ENCODE data around the gene P3H2. TPM values are rescaled to one million over a fixed set of nuclear protein-coding genes. Genes with fewer than 3 reads are reported as not detected.

P3H2 gene
- total RNA-seq, 1 experiment from 2014 or later, result 0.76 TPM

GRCh38 chr3:189975391-189975990 lies 145.2 kb downstream of the P3H2 start:
- no peaks in the 10 kb centered on the region for H4K20me1 ChIP-seq (ENCODE audit: insufficient read depth)
- H3K9me2 ChIP-seq (ENCODE audit: insufficient read depth), result no peaks in the 10 kb centered on the region
- ATAC-seq (no peak), DNase-seq (ENCODE audit: low read depth, low spot score) (no peak)
- no peak overlapping the region for H3K27ac ChIP-seq (ENCODE audit: low read depth, low read length)
- ChIA-PET CTCF (no interaction called here), RAD21 (ENCODE audit: low non-redundant PET in 1 of 2, low total read pairs in 2 of 2, uncharacterized antibody in 2 of 2, unreplicated experiment in 2 of 2) (no interaction called here), POLR2A (no interaction called here)
- H3K4me3 ChIP-seq (replicated peaks in 1 of 2; ENCODE audit: low read depth in 1 of 2, low read length in 2 of 2), result no peak overlapping the region
- no peaks in the 10 kb centered on the region for H3K36me3 ChIP-seq (ENCODE audit: control insufficient read depth in 1 of 2, insufficient read depth in 2 of 2, low read length in 2 of 2)
- H3K4me1 ChIP-seq (ENCODE audit: control insufficient read depth in 1 of 2, insufficient read depth in 2 of 2, low read length in 2 of 2), result no peaks in the 10 kb centered on the region
- H3K4me2 ChIP-seq (ENCODE audit: low read length), result no peak overlapping the region
- H3K9ac ChIP-seq (ENCODE audit: low read length), result no peak overlapping the region
- intact Hi-C loops (cut with micrococcal nuclease), result no loop called here
- no peaks in the 10 kb centered on the region for H3K9me3 ChIP-seq (ENCODE audit: control insufficient read depth in 1 of 2, insufficient read depth in 1 of 2, low read depth in 1 of 2, low read length in 2 of 2)
- no TSS peak for BruUV-seq (replicated peaks)
- H2AFZ ChIP-seq (ENCODE audit: low read depth, low read length, poor library complexity, severe bottlenecking), result no peak overlapping the region
- no peaks in the 10 kb centered on the region for H3K27me3 ChIP-seq (ENCODE audit: insufficient read depth, low read length)
- H3K79me2 ChIP-seq (ENCODE audit: insufficient read depth, low read length), result no peaks in the 10 kb centered on the region
- TF ChIP-seq ZNF274 (IDR thresholded peaks at IDR 0.05; ENCODE audit: low read depth, low read length), result no peak
- TF ChIP-seq POLR2AphosphoS5 (IDR thresholded peaks at IDR 0.05; ENCODE audit: low read depth, low read length), result no peak
- no peak for TF ChIP-seq ATF3 (IDR thresholded peaks at IDR 0.05)
- no peak for TF ChIP-seq YY1 (IDR thresholded peaks at IDR 0.05; ENCODE audit: extremely low read depth, insufficient replicate concordance, low read depth, low read length)
- TF ChIP-seq CBX3 (IDR thresholded peaks at IDR 0.05; ENCODE audit: low read depth), result no peak

- no peaks in the 10 kb centered on the region for H3K36me3 ChIP-seq (ENCODE audit: control insufficient read depth in 1 of 2, insufficient read depth in 2 of 2, low read length in 2 of 2)
- no peaks in the 10 kb centered on the region for H4K20me1 ChIP-seq (ENCODE audit: insufficient read depth)
- ATAC-seq (no peak), DNase-seq (ENCODE audit: low read depth, low spot score) (no peak)
- H3K9me3 ChIP-seq (ENCODE audit: control insufficient read depth in 1 of 2, insufficient read depth in 1 of 2, low read depth in 1 of 2, low read length in 2 of 2), result no peaks in the 10 kb centered on the region
- CTCF ChIA-PET, result no interaction called here
- H2AFZ ChIP-seq (ENCODE audit: low read depth, low read length, poor library complexity, severe bottlenecking), result no peak overlapping the region
- TF ChIP-seq CTCF (IDR thresholded peaks at IDR 0.05 in 2 of 3, conservative IDR thresholded peaks at IDR 0.05 in 1 of 3; ENCODE audit: borderline replicate concordance in 1 of 3, insufficient read depth in 1 of 3, low read depth in 2 of 3, low read length in 2 of 3), result no peak
- no peak for TF ChIP-seq CBX3 (IDR thresholded peaks at IDR 0.05; ENCODE audit: low read depth)
- TF ChIP-seq EGR1 (IDR thresholded peaks at IDR 0.05; ENCODE audit: low read depth), result no peak
- no peak for TF ChIP-seq ELF1 (IDR thresholded peaks at IDR 0.05; ENCODE audit: borderline replicate concordance, low read depth)
- no peak for TF ChIP-seq ZNF274 (IDR thresholded peaks at IDR 0.05; ENCODE audit: low read depth, low read length)
- POLR2A ChIA-PET, result no interaction called here
- no peaks in the 10 kb centered on the region for H3K4me1 ChIP-seq (ENCODE audit: control insufficient read depth in 1 of 2, insufficient read depth in 2 of 2, low read length in 2 of 2)
- no peaks in the 10 kb centered on the region for H3K9me2 ChIP-seq (ENCODE audit: insufficient read depth)
- no TSS peak for BruUV-seq (replicated peaks)
- H3K79me2 ChIP-seq (ENCODE audit: insufficient read depth, low read length), result no peaks in the 10 kb centered on the region
- H3K4me2 ChIP-seq (ENCODE audit: low read length), result no peak overlapping the region
- no peaks in the 10 kb centered on the region for H3K27me3 ChIP-seq (ENCODE audit: insufficient read depth, low read length)
- no peak overlapping the region for H3K4me3 ChIP-seq (replicated peaks in 1 of 2; ENCODE audit: low read depth in 1 of 2, low read length in 2 of 2)
- RAD21 ChIA-PET (ENCODE audit: low non-redundant PET in 1 of 2, low total read pairs in 2 of 2, uncharacterized antibody in 2 of 2, unreplicated experiment in 2 of 2), result no interaction called here
- H3K9ac ChIP-seq (ENCODE audit: low read length), result no peak overlapping the region
- H3K27ac ChIP-seq (ENCODE audit: low read depth, low read length), result no peak overlapping the region
- intact Hi-C loops (cut with micrococcal nuclease), result no loop called here
Measured at GRCh38 chr3:189974359-189974758, 146.3 kb downstream of the P3H2 start.

Measured in HCT116 (cell line).